ENCODE measurements around the gene NFYB.

Gene NFYB

GRCh38 chr12:104152685-104153241 lies 14.8 kb upstream of the NFYB start:
- Histone ChIP-seq H3K27me3 (ENCODE audit: insufficient read depth, low read length) (no peaks in the 10 kb centered on the region), H3K4me3 (ENCODE audit: low read depth, low read length, poor library complexity, severe bottlenecking) (no peak overlapping the region), H3K27ac (ENCODE audit: low read depth, low read length, poor library complexity, severe bottlenecking) (no peak overlapping the region), H2AFZ (ENCODE audit: low read length) (no peak overlapping the region), H4K20me1 (ENCODE audit: insufficient read depth, low read length) (no peaks in the 10 kb centered on the region), H3K36me3 (ENCODE audit: insufficient read depth, low read length) (no peaks in the 10 kb centered on the region), H3K9ac (ENCODE audit: low read length) (no peak overlapping the region), H3K9me3 (ENCODE audit: low read length) (no peaks in the 10 kb centered on the region), H3F3A (ENCODE audit: insufficient read depth, low read length) (no peaks in the 10 kb centered on the region), H3K79me2 (ENCODE audit: insufficient read depth, low read length) (no peaks in the 10 kb centered on the region), H3K4me1 (ENCODE audit: insufficient read depth, low read length, severe bottlenecking) (no peaks in the 10 kb centered on the region), H3K9me2 (ENCODE audit: low read depth, low read length) (no peaks in the 10 kb centered on the region), H3K4me2 (ENCODE audit: low read length) (no peak overlapping the region)
- TF ChIP-seq EZH2 (IDR thresholded peaks at IDR 0.05; ENCODE audit: borderline replicate concordance, low read length) (no peak), CTCF (IDR thresholded peaks at IDR 0.05; ENCODE audit: low read length) (no peak)

- Histone ChIP-seq H3K27me3 (ENCODE audit: insufficient read depth, low read length) (no peaks in the 10 kb centered on the region), H3K4me2 (ENCODE audit: low read length) (no peak overlapping the region), H3K9me3 (ENCODE audit: low read length) (no peaks in the 10 kb centered on the region), H3K79me2 (ENCODE audit: insufficient read depth, low read length) (no peaks in the 10 kb centered on the region), H2AFZ (ENCODE audit: low read length) (no peak overlapping the region), H3K9me2 (ENCODE audit: low read depth, low read length) (no peaks in the 10 kb centered on the region), H3K9ac (ENCODE audit: low read length) (no peak overlapping the region), H3K4me3 (ENCODE audit: low read depth, low read length, poor library complexity, severe bottlenecking) (no peak overlapping the region), H4K20me1 (ENCODE audit: insufficient read depth, low read length) (no peaks in the 10 kb centered on the region), H3K27ac (ENCODE audit: low read depth, low read length, poor library complexity, severe bottlenecking) (no peak overlapping the region), H3F3A (ENCODE audit: insufficient read depth, low read length) (no peaks in the 10 kb centered on the region), H3K36me3 (ENCODE audit: insufficient read depth, low read length) (no peaks in the 10 kb centered on the region), H3K4me1 (ENCODE audit: insufficient read depth, low read length, severe bottlenecking) (no peaks in the 10 kb centered on the region)
- TF ChIP-seq CTCF (IDR thresholded peaks at IDR 0.05; ENCODE audit: low read length): no peak
- TF ChIP-seq EZH2 (IDR thresholded peaks at IDR 0.05; ENCODE audit: borderline replicate concordance, low read length): no peak
Measured at GRCh38 chr12:104150416-104150815, 12.4 kb upstream of the NFYB start.

GRCh38 chr12:104147346-104147745 lies 9.3 kb upstream of the NFYB start:
- Histone ChIP-seq H3K4me3 (ENCODE audit: low read depth, low read length, poor library complexity, severe bottlenecking) (no peak overlapping the region), H3K4me1 (ENCODE audit: insufficient read depth, low read length, severe bottlenecking) (no peaks in the 10 kb centered on the region), H3K9me2 (ENCODE audit: low read depth, low read length) (no peaks in the 10 kb centered on the region), H3K36me3 (ENCODE audit: insufficient read depth, low read length) (no peaks in the 10 kb centered on the region), H2AFZ (ENCODE audit: low read length) (no peak overlapping the region), H4K20me1 (ENCODE audit: insufficient read depth, low read length) (no peaks in the 10 kb centered on the region), H3F3A (ENCODE audit: insufficient read depth, low read length) (no peaks in the 10 kb centered on the region), H3K9ac (ENCODE audit: low read length) (no peak overlapping the region), H3K9me3 (ENCODE audit: low read length) (no peaks in the 10 kb centered on the region), H3K27ac (ENCODE audit: low read depth, low read length, poor library complexity, severe bottlenecking) (no peak overlapping the region), H3K79me2 (ENCODE audit: insufficient read depth, low read length) (no peaks in the 10 kb centered on the region), H3K27me3 (ENCODE audit: insufficient read depth, low read length) (no peaks in the 10 kb centered on the region), H3K4me2 (ENCODE audit: low read length) (no peak overlapping the region)
- TF ChIP-seq CTCF (IDR thresholded peaks at IDR 0.05; ENCODE audit: low read length) (no peak), EZH2 (IDR thresholded peaks at IDR 0.05; ENCODE audit: borderline replicate concordance, low read length) (no peak)
